Activated T-cell treated with anti-CD3 and anti-CD28 coated beads for 1 hour (primary cell): Measurements from ENCODE around the gene PLTP.
"Not testable (repeated sequence)": the region's sequence is repeated elsewhere in the genome, so short reads cannot be mapped to it uniquely, and the experiment has no call there.

Experiments used
- DNase-seq: peaks from one replicate; pipeline ENCODE4 v3.0.0-alpha.2; 2020; ENCODE audit warnings: low read depth

PLTP gene

GRCh38 chr20:45897289-45897688 is 14.7 kb downstream of the PLTP start:
- DNase-seq = no peak

GRCh38 chr20:45896641-45897161 is 15.3 kb downstream of the PLTP start:
- DNase-seq = no peak

DNA sequence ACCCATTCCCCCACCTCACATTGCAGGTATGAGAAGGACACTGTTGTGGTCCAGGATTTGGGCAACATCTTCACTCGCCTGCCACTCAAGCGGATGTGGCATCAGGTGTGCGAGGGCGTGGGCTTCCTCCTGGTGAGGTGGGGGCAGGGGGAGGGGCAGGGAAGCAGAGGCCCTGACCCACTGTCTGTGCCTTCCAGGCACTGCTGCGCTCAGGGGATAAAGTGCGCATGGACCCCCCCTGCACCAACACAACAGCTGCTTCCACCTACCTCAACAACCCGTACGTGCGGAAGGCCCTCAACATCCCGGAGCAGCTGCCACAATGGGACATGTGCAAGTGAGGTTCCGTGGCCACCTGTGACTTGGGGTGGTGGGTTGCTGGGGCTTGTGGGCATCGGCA is 17.2 kb downstream of the PLTP start:
- DNase-seq = no peak

GRCh38 chr20:45893831-45894230 is 18.1 kb downstream of the PLTP start:
- DNase-seq = no peak

DNA sequence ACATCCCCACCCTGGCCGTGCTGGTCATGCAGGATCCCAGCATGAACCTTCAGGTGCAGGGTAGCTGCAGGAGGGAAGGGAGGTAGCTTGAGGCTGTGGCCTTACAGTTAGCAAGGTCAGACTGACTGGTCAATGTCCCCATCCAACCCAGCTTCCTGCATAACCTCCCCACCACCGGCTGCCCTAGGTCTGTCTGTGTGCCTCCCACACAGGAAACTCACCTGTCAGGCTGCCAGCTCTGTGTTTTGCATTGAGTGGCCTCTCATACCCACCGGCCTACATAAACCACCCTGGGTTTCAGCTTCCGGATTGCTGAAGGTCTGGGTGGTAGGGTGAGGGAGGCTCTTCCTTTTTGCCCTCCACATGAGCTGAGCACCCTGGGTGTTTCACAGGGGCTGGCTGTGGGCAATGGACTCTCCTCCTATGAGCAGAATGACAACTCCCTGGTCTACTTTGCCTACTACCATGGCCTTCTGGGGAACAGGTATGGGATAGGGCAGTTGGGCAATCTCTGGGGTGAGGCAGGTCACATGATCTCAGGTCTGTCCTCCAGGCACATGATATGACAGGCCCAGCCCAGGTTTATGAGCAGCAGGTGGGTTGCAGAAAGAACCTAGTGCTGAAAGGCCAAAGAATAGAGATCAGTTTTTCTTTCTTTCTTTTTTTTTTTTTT is 19.0 kb downstream of the PLTP start:
- DNase-seq = no peak

GRCh38 chr20:45892049-45892825 is 19.7 kb downstream of the PLTP start:
- DNase-seq = no peak

DNA sequence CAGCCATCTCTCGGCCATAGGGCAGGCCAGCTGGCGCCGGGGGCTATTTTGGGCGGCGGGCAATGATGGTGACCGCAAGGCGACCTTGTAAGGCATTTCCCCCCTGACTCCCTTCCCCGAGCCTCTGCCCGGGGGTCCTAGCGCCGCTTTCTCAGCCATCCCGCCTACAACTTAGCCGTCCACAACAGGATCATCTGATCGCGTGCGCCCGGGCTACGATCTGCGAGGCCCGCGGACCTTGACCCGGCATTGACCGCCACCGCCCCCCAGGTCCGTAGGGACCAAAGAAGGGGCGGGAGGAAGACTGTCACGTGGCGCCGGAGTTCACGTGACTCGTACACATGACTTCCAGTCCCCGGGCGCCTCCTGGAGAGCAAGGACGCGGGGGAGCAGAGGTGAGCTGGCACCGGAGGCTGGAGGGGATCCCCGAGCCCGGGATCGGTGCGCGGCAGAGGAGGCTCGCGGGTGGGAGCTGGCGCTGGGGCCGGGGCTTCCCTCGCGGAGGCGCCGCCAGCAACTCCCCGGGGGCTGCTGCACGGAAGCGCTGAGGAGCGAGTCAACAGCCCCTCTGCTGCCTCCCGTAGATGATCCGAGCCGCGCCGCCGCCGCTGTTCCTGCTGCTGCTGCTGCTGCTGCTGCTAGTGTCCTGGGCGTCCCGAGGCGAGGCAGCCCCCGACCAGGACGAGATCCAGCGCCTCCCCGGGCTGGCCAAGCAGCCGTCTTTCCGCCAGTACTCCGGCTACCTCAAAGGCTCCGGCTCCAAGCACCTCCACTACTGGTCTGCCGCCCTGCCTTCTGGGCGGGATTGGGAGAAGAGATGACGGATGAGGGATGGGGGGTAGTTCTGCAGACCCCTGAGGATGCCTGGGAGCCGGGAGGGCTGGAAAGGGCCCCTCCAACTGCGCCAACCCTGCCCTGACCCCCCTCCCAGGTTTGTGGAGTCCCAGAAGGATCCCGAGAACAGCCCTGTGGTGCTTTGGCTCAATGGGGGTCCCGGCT is 20.7 kb downstream of the PLTP start, which contains the start of the genes CTSA and NEURL2:
TSS of gene CTSA (plus strand) at position 351 of the 999 bp plus-strand sequence. CDS start at position 585, 234 bp downstream.
TSS of gene NEURL2 (minus strand) at position 224 of the 999 bp plus-strand sequence. CDS start at position 7, 217 bp downstream.
- DNase-seq = peak; percentile 72

DNA sequence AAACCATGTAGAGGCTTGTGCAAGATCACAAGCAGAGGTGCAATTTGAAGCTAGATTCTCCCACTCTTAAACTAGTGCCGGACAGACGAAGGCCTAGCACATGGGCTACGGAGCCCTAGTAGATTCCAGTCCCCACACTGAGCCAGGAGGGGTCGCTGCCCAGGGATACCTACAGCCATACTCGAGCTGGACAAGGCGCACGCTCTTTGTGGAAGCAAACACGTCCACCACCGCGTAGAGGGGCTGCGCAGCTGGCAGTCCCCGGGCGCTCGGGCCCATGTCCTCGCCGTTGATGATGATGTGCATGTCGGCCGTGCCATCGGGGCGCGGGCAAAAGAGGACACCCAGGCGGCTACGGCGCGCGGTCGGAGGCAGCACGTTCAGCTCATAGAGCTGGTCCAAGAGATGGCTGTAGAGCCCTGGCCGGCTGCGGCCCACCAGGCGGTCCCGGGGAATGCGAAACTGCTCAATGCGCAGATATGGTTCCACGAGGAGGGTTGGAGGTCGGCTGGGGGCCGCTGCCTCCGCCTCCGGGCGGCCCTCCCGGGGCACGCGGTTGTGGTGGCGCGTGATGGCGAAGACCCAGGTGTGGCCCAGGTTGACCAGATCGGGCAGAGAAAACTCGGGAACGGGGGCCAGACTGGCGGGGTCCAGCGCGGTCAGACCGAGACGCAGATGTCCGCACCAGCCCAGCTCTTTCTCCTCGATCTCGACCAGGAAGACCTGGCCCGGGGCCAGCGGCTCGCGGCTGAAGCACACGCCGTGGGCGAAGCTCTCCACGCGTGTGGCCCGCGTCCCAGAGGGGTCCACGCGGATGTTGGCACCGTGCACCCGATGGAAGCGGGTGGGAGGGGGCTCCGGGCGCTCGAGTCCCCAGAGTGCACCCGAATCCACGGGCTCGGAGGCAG is 21.6 kb downstream of the PLTP start:
- peak; percentile 42 for DNase-seq

DNA sequence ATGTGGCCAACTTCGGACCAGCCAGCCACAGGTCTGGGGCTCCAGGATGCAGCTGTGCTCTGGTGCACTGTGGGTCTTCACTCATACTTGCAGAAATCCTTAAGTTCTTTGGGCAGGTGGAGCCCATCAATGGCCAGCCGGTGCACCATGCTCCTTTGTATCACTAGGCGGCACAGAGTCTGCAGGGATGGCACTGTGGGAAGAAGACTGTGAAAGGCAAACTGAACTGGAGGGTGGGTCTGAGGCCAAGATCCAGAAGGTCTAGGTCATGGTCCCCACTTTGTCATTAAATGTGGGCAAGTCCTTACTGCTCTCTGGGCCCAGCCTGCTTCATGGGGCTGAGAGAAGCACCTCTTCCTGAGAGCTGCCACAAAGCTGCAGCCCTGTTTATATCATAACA is 23.3 kb downstream of the PLTP start:
- DNase-seq = no peak

DNA sequence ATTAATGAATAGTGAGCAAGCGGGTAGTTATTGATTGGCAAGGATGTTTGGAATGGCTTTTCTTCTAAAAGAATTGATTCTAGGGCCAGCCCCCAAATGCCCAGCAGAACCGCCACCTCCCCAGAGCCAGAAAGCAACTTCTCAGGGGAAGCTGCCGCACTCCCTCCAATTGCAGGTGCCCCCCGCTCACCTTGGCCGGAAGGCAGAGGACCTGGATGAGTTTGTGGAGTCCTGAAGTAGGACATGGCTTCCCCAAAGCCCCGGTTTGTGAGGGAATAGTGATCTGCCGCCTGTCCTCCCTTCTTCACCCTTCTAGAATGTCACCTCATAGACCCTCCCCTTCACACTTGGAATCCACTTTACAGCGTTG is 24.6 kb downstream of the PLTP start, which contains the start of gene SPATA25:
TSS of gene SPATA25 (minus strand) at position 277 of the 370 bp plus-strand sequence. CDS start at position 245, 32 bp downstream.
- no peak for DNase-seq

GRCh38 chr20:45886590-45887345 is 25.2 kb downstream of the PLTP start:
- no peak for DNase-seq

GRCh38 chr20:45883100-45883469 is 28.9 kb downstream of the PLTP start:
- no peak for DNase-seq

DNA sequence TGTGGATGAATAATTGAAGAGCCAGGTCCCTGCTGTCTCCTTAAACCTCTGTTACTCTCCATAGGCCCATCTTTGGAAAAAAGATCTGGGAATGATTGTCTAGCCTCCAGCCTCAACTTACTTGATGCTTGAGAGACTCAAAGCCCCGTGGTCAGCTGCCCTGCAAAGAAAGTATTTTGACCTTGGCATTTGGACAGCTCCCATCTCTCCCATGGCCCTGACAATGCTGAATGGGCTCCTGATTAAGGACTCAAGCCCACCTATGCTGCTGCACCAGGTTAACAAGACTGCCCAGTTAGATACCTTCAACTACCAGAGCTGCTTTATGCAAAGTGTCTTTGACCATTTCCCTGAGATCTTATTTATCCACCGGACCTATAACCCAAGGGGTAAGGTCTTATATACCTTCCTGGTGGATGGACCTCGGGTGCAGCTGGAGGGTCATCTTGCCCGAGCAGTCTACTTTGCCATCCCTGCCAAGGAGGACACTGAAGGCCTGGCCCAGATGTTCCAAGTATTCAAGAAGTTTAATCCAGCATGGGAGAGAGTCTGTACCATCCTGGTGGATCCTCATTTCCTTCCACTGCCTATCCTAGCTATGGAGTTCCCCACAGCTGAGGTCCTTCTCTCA is 29.4 kb downstream of the PLTP start:
- no peak for DNase-seq

DNA sequence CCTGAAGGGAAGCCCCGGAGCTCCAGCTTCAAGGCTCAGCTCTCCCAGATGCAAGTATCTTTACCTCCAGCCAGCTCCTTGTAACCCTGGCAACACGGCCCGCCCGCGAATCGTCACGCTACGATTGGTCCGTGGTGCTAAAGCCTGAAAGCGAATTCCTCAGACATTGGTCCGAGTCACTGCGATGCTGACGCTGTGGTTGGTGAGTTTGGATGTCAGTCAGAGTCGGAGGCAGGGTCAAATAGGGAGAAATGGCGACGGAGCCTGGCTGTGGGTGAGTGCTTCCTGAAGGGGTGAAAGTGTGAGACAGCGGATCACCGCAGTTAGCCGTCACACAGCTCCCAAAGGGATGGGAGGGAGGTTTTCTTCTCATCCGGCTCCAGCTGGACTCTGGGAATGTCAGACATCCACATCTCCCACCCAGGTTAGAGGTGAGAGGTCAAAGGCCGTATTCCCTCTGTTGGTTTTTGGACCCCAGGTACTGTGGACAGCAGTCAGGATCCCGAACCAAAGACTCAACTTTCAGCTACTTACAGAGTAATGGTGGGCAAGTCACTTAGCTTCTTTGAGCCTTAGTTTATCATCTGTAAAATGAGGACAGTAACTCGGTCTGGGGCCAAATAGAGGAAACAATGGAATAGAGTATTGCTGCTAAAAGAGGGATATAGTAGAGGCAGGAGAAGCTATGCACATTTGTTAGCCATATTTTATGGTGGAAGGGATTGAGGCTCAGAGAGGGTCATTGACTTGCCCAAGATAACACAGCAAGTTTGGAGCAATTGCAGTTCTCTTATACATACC is 30.8 kb downstream of the PLTP start, which contains the start of gene ZSWIM1:
TSS of gene ZSWIM1 (plus strand) at position 240 of the 801 bp plus-strand sequence. CDS start 1,366 bp downstream, outside the sequence.
- peak; percentile 99 for DNase-seq

DNA sequence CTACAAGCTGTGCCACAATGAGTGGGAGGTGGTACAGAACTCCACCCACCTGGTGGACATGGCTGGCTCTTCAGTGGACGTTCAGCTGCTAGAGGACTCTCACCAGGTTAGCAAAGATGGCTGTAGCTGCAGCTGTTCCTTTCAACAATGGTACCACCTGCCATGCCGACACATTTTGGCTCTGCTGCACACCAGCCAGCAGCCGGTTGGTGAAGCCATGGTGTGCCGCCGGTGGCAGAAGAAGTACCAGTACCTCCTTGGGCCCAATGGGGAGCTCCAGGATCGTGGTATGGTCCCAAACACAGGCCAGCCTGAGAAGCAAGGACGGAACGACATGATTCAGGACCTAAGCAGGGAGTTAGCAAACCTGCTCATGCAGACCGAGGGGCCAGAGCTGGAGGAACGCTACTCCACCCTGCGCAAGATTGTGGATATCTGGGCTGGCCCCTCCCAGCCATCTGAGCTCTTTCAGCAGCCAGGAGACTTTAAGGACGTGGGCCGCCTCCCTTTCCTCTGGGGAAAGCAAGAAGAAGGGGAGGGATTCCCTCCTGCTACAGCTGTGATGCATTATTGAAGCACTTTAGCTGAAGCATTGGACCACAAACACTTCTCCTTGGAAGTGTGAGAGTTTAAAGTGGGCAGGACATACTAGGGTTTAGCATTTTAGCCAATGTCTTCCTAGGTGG is 33.7 kb downstream of the PLTP start:
- DNase-seq = no peak

GRCh38 chr20:45874576-45874975 is 37.4 kb downstream of the PLTP start:
- DNase-seq = no peak

- not testable (repeated sequence) for DNase-seq
These were observed 37.9 kb downstream of the PLTP start for GRCh38 chr20:45874104-45874481.
